ENCODE results near the gene THBS3. TPM values are rescaled to one million over a fixed set of nuclear protein-coding genes. Genes with fewer than 3 reads are reported as not detected.

The THBS3 gene
- polyA plus RNA-seq, 1 donor from 2014 or later: 99.6 TPM

DNA sequence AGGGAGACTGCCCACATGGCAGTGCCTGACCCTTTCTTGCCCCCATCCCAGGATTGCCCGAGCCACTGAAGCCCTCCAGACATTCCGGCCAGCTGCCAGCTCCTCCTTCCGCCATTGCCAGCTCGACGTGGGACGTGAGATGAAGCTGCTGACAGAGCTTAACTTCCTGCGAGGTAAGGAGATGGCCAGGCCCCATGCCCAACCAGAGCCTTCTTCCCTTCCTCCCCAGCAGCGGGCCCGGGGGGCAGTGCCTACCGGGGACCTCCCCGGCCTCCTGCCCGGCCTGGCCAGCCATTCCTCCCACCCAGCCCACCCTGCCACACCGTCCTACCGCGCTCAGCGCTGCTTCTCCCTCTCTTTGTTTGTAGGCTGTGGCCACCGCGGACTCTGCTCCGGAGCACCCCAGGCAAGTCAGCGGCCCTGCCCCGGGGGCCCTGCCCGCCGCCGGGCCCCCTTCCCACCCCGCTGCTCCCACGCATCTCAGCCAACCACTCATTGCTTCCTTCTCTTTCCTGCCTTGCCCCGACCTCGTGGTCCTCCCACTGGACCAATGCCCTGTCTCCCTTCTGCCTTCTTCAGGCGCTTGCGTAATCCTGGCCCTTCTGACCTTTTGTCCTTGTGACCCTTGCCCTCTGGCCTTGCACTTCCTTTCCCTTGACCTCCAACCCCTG, 29.1 kb downstream of the THBS3 start:
- no peaks in the 10 kb centered on the region for H3K27me3 ChIP-seq (ENCODE audit: insufficient read depth, low read depth, low read length)
- H3K79me2 ChIP-seq (replicated peaks; ENCODE audit: insufficient read depth, low read length): peaks cover 27% of the 10 kb centered on the region
- no peak overlapping the region for H3K4me3 ChIP-seq (ENCODE audit: low read length)
- H3K36me3 ChIP-seq (ENCODE audit: insufficient read depth, low read length): peaks cover 13% of the 10 kb centered on the region
- H3K4me2 ChIP-seq (ENCODE audit: low read length): no peak overlapping the region
- H3K9ac ChIP-seq (ENCODE audit: low read length): no peak overlapping the region
- no peak for TF ChIP-seq SMC3 (conservative IDR thresholded peaks at IDR 0.05; ENCODE audit: poor library complexity)
- TF ChIP-seq MXI1 (conservative IDR thresholded peaks at IDR 0.05; ENCODE audit: poor library complexity, severe bottlenecking): no peak
- TF ChIP-seq EP300 (conservative IDR thresholded peaks at IDR 0.05; ENCODE audit: poor library complexity, severe bottlenecking): no peak
- no peak for TF ChIP-seq TAF1 (IDR thresholded peaks at IDR 0.05; ENCODE audit: low read depth)
- H3K9me3 ChIP-seq (ENCODE audit: low read length): no peaks in the 10 kb centered on the region
- H4K20me1 ChIP-seq (ENCODE audit: insufficient read depth): no peaks in the 10 kb centered on the region
- no peaks in the 10 kb centered on the region for H3F3A ChIP-seq (ENCODE audit: insufficient read depth, low read length, poor library complexity, severe bottlenecking)
- no peaks in the 10 kb centered on the region for H3K9me2 ChIP-seq (ENCODE audit: insufficient read depth, low read length)
- no peak overlapping the region for H3K27ac ChIP-seq (ENCODE audit: low read length)
- H2AFZ ChIP-seq (ENCODE audit: low read depth, low read length): no peak overlapping the region

DNA sequence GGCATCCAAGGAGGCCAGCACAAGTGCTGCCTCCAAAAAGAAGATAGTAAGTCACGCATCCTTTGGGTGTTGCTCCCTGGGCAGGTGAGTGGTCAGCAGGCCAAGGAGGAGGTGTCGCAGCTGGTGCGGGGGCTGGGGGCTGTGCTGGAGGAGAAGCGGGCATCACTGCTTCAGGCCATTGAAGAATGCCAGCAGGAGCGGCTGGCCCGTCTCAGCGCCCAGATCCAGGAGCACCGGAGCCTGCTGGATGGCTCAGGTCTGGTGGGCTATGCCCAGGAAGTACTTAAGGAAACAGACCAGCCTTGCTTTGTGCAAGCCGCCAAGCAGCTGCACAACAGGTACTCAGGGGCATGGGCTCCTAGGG, 29.8 kb downstream of the THBS3 start:
- H2AFZ ChIP-seq (ENCODE audit: low read depth, low read length): no peak overlapping the region
- no peaks in the 10 kb centered on the region for H3K27me3 ChIP-seq (ENCODE audit: insufficient read depth, low read depth, low read length)
- no peak overlapping the region for H3K27ac ChIP-seq (ENCODE audit: low read length)
- no peaks in the 10 kb centered on the region for H4K20me1 ChIP-seq (ENCODE audit: insufficient read depth)
- no peaks in the 10 kb centered on the region for H3K9me2 ChIP-seq (ENCODE audit: insufficient read depth, low read length)
- peaks cover under 1% of the 10 kb centered on the region for H3F3A ChIP-seq (ENCODE audit: insufficient read depth, low read length, poor library complexity, severe bottlenecking)
- H3K9me3 ChIP-seq (ENCODE audit: low read length): no peaks in the 10 kb centered on the region
- H3K36me3 ChIP-seq (ENCODE audit: insufficient read depth, low read length): peaks cover 13% of the 10 kb centered on the region
- no peak overlapping the region for H3K9ac ChIP-seq (ENCODE audit: low read length)
- H3K79me2 ChIP-seq (replicated peaks; ENCODE audit: insufficient read depth, low read length): peaks cover 27% of the 10 kb centered on the region
- H3K4me2 ChIP-seq (ENCODE audit: low read length): no peak overlapping the region
- H3K4me3 ChIP-seq (ENCODE audit: low read length): no peak overlapping the region
- TF ChIP-seq SMC3 (conservative IDR thresholded peaks at IDR 0.05; ENCODE audit: poor library complexity) (no peak), RAD21 (conservative IDR thresholded peaks at IDR 0.05) (no peak), MXI1 (conservative IDR thresholded peaks at IDR 0.05; ENCODE audit: poor library complexity, severe bottlenecking) (no peak), TAF1 (IDR thresholded peaks at IDR 0.05; ENCODE audit: low read depth) (no peak), EZH2 (IDR thresholded peaks at IDR 0.05; ENCODE audit: borderline replicate concordance, insufficient read depth, low read length, poor library complexity, severe bottlenecking) (no peak), POLR2AphosphoS5 (IDR thresholded peaks at IDR 0.05) (no peak), EP300 (conservative IDR thresholded peaks at IDR 0.05; ENCODE audit: poor library complexity, severe bottlenecking) (no peak)
- TF ChIP-seq, protein P1, sequence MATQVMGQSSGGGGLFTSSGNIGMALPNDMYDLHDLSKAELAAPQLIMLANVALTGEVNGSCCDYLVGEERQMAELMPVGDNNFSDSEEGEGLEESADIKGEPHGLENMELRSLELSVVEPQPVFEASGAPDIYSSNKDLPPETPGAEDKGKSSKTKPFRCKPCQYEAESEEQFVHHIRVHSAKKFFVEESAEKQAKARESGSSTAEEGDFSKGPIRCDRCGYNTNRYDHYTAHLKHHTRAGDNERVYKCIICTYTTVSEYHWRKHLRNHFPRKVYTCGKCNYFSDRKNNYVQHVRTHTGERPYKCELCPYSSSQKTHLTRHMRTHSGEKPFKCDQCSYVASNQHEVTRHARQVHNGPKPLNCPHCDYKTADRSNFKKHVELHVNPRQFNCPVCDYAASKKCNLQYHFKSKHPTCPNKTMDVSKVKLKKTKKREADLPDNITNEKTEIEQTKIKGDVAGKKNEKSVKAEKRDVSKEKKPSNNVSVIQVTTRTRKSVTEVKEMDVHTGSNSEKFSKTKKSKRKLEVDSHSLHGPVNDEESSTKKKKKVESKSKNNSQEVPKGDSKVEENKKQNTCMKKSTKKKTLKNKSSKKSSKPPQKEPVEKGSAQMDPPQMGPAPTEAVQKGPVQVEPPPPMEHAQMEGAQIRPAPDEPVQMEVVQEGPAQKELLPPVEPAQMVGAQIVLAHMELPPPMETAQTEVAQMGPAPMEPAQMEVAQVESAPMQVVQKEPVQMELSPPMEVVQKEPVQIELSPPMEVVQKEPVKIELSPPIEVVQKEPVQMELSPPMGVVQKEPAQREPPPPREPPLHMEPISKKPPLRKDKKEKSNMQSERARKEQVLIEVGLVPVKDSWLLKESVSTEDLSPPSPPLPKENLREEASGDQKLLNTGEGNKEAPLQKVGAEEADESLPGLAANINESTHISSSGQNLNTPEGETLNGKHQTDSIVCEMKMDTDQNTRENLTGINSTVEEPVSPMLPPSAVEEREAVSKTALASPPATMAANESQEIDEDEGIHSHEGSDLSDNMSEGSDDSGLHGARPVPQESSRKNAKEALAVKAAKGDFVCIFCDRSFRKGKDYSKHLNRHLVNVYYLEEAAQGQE (IDR thresholded peaks at IDR 0.05; ENCODE audit: borderline replicate concordance): no peak
- TF ChIP-seq, protein P2, sequence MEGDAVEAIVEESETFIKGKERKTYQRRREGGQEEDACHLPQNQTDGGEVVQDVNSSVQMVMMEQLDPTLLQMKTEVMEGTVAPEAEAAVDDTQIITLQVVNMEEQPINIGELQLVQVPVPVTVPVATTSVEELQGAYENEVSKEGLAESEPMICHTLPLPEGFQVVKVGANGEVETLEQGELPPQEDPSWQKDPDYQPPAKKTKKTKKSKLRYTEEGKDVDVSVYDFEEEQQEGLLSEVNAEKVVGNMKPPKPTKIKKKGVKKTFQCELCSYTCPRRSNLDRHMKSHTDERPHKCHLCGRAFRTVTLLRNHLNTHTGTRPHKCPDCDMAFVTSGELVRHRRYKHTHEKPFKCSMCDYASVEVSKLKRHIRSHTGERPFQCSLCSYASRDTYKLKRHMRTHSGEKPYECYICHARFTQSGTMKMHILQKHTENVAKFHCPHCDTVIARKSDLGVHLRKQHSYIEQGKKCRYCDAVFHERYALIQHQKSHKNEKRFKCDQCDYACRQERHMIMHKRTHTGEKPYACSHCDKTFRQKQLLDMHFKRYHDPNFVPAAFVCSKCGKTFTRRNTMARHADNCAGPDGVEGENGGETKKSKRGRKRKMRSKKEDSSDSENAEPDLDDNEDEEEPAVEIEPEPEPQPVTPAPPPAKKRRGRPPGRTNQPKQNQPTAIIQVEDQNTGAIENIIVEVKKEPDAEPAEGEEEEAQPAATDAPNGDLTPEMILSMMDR (IDR thresholded peaks at IDR 0.05; ENCODE audit: poor library complexity, severe bottlenecking): no peak

Measured in neural cell (in vitro differentiated cells).